ENCODE measurements around the gene PLEKHA7.
"Not testable (repeated sequence)": the region's sequence is repeated elsewhere in the genome, so short reads cannot be mapped to it uniquely, and the experiment has no call there.

Gene PLEKHA7

GRCh38 chr11:17010851-17011420 lies 3.3 kb downstream of the PLEKHA7 start:
- DNase-seq (ENCODE audit: low read depth in 2 of 2): no peak

- DNase-seq (ENCODE audit: low read depth in 2 of 2): no peak
These were observed 6.1 kb downstream of the PLEKHA7 start for GRCh38 chr11:17008099-17008498.

- no peak for DNase-seq (ENCODE audit: low read depth in 2 of 2)
These were observed 8.6 kb downstream of the PLEKHA7 start for GRCh38 chr11:17005646-17006045.

GRCh38 chr11:17004486-17005148 lies 9.6 kb downstream of the PLEKHA7 start:
- no peak for DNase-seq (ENCODE audit: low read depth in 2 of 2)

GRCh38 chr11:17003426-17003825 lies 10.8 kb downstream of the PLEKHA7 start:
- DNase-seq (ENCODE audit: low read depth in 2 of 2): no peak

GRCh38 chr11:17002543-17002942 lies 11.7 kb downstream of the PLEKHA7 start:
- no peak for DNase-seq (ENCODE audit: low read depth in 2 of 2)

GRCh38 chr11:17001806-17002205 lies 12.4 kb downstream of the PLEKHA7 start:
- no peak for DNase-seq (ENCODE audit: low read depth in 2 of 2)

GRCh38 chr11:17000987-17001386 lies 13.2 kb downstream of the PLEKHA7 start:
- DNase-seq (ENCODE audit: low read depth in 2 of 2): no peak

- DNase-seq (ENCODE audit: low read depth in 2 of 2): not testable (repeated sequence)
These were observed 14.0 kb downstream of the PLEKHA7 start for GRCh38 chr11:17000253-17000652.

- no peak for DNase-seq (ENCODE audit: low read depth in 2 of 2)
These were observed 15.1 kb downstream of the PLEKHA7 start for GRCh38 chr11:16999116-16999515.

- no peak for DNase-seq (ENCODE audit: low read depth in 2 of 2)
These were observed 16.6 kb downstream of the PLEKHA7 start for GRCh38 chr11:16997624-16998023.

- no peak for DNase-seq (ENCODE audit: low read depth in 2 of 2)
These were observed 20.7 kb downstream of the PLEKHA7 start for GRCh38 chr11:16993495-16993894.

GRCh38 chr11:16992846-16993245 lies 21.4 kb downstream of the PLEKHA7 start:
- DNase-seq (ENCODE audit: low read depth in 2 of 2): no peak

- DNase-seq (ENCODE audit: low read depth in 2 of 2): no peak
These were observed 24.7 kb downstream of the PLEKHA7 start for GRCh38 chr11:16989554-16989953.

GRCh38 chr11:16987205-16987568 lies 27.0 kb downstream of the PLEKHA7 start:
- no peak for DNase-seq (ENCODE audit: low read depth in 2 of 2)

GRCh38 chr11:16986434-16987204 lies 27.6 kb downstream of the PLEKHA7 start:
- DNase-seq (ENCODE audit: low read depth in 2 of 2): peak; percentile 37 to 43

GRCh38 chr11:16985297-16985696 lies 28.9 kb downstream of the PLEKHA7 start:
- DNase-seq (ENCODE audit: low read depth in 2 of 2): no peak

- DNase-seq (ENCODE audit: low read depth in 2 of 2): no peak
These were observed 30.0 kb downstream of the PLEKHA7 start for GRCh38 chr11:16984229-16984628.

GRCh38 chr11:16982809-16983208 lies 31.4 kb downstream of the PLEKHA7 start:
- DNase-seq (ENCODE audit: low read depth in 2 of 2): no peak

- no peak for DNase-seq (ENCODE audit: low read depth in 2 of 2)
These were observed 31.9 kb downstream of the PLEKHA7 start for GRCh38 chr11:16982256-16982671.

- DNase-seq (ENCODE audit: low read depth in 2 of 2): no peak
These were observed 32.5 kb downstream of the PLEKHA7 start for GRCh38 chr11:16981651-16982194.

GRCh38 chr11:16979703-16980622 lies 34.3 kb downstream of the PLEKHA7 start:
- no peak for DNase-seq (ENCODE audit: low read depth in 2 of 2)
